ENCODE measurements around the gene IL1RAPL2.
"Not testable (repeated sequence)": the region's sequence is repeated elsewhere in the genome, so short reads cannot be mapped to it uniquely, and the experiment has no call there.

The IL1RAPL2 gene

DNA sequence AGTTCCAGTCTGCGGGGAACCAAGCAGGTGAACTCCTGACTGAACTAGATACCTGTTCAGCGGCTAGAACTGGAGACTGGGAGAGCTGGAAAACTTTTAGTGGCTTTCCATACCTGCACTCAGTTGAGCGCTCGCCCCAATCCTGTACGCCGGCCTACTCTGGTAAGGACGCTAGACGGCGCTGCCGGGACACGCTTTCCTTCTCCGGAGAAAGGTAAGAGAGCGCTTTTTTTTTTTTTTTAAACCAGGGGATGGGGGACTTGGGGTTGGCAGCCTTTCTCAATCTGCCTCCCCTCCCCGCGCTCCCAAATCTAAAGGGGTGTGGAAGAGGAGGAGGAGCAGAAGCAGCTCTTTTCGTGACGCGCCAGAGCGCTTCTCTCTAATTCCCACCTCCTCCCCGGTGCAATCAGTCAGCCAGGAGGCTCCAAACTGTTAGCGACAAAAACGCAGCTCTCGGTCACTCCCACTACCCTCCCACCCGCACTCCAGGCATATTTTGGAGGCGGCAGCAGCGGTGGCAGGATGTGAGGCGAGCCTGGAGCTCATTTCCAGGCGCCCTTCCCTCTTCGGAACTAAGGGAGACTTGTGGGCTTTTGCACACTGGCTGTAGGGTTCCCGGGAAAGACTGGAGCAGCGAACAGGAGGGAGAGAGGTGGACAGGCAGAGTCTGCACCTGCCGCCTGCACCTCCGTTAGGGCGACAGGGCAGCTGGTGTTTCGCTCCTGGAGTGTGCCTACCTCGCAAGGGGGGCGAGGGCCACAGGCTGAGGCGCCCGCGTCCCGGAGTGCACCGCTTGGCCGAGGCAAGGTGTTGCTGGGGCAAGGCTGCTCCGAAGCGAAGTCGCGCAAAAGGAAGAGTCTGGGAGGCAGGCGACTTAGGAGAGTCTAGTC is at the start of gene IL1RAPL2:
IL1RAPL2 (plus strand) TSS at position 409 of the 890 bp plus-strand sequence.
- DNase-seq (ENCODE audit: low read depth in 3 of 3) = no peak

DNA sequence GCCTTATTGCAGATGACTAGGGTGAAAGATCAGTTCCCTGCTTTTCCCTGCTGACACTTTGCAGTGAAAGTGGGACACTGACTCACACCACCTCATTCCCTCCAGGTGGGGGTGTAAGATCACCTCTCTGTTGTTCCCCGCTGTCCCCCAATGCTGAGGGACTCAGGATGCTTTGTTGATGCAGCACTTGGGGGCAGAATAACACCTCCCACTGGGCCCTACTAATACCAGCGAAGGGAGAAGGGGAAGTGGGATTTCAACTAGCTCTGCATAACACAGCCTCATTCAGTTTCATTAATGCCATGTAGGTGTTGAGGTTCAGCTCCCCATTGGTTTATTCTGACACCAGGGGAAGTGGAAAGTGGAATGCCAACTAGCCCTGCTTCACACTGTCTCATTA is 43.6 kb upstream of the IL1RAPL2 start:
- DNase-seq (ENCODE audit: low read depth in 3 of 3) = no peak

DNA sequence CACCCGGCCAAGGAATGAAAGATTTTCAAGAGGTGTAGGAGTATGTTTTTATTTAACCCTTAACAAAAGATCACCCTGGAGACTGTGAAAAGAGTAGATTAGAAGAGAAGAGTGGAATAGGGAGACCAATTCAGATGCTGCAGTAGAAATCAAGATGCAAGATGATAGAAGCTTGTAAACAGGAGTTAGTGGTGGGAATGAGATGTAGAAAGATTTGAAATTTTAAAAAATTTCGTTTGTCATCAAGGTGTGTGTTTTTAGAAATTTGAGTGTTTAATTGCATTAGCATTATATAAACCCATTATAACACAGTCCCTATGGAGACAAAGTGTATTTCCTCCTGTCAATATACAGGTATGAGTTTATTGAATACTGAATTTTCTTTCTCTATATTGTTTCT is 42.1 kb upstream of the IL1RAPL2 start:
- DNase-seq (ENCODE audit: low read depth in 3 of 3) = no peak

DNA sequence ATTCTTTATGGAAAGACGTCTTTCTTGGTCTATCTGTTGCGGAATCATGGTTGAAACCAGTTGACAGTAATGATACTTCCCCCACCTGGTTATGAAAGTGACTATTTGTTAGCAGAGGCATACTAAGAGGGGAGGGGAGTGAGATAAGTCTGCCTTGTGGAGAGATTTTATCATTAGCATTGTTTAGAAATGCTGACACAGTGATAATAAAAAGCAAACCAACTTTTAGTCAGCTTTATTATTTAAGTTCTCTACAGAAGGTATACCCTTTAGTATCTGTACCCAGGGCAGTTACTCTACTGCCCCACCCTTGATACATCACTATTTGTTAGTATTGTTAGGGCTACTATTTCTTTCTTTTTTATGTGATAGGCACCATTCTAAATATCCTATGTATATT is 26.9 kb upstream of the IL1RAPL2 start:
- no peak for DNase-seq (ENCODE audit: low read depth in 3 of 3)

DNA sequence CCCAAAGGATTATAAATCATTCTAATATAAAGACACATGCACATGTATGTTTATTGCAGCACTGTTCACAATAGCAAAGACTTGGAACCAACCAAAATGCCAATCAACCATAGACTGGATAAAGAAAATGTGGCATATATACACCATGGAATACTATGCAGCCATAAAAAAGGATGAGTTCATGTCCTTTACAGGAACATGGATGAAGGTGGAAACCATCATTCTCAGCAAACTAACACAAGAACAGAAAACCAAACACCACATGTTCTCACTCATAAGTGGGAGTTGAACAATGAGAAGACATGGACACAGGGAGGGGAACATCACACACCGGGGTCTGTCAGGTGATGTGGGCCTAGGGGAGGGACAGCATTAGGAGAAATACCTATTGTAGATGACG is 23.6 kb upstream of the IL1RAPL2 start:
- not testable (repeated sequence) for DNase-seq (ENCODE audit: low read depth in 3 of 3)

DNA sequence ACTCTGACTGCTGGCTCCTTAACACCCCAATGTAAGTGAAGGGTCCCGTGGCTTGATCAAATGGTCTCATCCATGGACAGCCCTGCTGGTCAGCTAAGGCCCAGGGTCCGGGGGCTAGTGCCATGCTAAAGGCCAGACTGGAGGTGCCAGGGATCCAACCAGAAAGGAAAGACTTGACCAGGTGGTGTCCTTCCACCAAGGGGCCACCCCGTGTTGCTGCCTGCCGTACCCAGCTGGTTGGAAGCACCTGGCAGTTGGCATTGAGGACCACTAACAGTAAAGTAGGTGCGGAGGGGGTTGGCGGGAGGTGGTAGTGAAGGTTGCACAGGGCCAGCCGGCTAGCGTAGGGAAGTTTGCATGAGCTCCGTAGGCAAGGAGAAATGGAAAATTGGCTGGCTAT is 1.7 kb upstream of the IL1RAPL2 start:
- no peak for DNase-seq (ENCODE audit: low read depth in 3 of 3)

DNA sequence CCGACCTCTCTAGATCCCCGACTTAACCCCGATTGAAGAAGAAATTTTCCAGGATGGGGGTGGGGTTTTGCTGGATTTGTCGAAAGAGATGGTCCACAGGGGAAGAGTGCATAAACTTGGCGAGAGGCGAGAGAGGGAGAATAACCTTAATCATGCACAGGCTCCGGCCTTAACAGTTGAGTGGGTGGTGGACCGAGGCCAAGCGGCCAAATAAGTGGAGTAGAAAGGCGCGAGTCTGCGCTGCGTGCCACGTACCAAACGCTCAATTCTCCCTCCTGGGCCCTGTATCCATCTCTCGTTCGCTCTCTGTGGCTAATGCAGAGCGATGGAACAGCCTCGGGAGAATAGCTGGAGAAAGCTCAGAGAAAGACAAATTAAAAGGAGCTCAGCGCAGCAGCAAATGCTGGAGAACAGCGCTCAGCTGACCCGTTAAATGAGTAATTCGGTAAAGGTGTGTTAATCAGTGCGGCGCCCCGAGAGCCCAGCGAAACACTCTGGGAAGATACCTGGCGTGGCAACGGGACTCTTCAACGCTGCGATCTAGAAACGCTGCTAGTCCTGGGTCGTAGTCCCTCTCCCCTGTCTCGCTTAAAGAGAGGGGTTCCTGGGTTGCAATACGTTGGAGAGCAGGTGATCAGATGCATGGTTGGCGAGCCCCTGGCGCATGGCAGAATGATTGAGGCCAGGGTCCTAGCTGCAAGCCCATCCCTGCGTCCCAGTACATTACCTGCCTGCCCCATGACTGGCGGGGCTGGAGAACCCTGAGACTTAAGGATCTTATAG is 887 bp upstream of the IL1RAPL2 start:
- no peak for DNase-seq (ENCODE audit: low read depth in 3 of 3)

DNA sequence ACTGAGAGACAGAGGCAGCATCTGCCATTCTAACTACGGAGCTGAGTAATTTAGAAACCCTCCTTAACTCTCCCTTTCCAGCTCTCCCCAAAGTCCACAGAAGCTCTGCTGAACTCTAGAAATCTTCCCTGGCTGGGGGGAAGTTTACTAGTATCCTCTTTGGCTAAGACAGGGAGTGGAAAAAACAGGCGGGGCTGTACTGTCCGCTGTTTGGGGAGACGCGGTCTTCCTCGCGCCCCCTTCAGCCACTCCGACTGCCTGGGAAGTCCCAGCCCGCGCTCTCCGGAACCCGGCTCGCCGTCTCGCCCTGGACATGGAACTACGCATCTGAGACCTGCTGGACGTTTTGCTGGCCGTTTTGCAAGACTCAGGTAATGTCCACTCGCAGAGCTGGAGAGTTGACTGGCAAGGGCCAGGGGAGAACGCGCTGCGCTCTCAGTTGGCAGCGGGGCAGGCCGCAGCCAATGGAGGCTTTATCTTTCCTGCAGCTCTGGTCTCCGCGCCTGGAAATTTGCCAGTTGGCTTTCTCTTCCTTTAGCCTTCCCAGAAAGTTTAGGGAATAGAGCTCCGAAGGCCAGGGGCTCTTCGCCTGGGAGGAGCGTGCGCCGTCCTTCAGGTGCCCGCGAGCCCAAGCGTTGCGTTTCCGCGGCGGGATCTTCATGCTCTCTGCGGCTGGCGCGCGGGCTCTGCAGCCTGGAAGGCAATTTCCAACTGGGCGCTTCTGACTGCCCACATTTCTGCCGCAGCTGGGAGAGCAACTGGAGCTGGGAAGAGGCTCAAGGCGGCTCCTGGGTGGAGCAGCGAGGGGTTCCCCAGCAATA is 892 bp downstream of the IL1RAPL2 start:
- no peak for DNase-seq (ENCODE audit: low read depth in 3 of 3)

DNA sequence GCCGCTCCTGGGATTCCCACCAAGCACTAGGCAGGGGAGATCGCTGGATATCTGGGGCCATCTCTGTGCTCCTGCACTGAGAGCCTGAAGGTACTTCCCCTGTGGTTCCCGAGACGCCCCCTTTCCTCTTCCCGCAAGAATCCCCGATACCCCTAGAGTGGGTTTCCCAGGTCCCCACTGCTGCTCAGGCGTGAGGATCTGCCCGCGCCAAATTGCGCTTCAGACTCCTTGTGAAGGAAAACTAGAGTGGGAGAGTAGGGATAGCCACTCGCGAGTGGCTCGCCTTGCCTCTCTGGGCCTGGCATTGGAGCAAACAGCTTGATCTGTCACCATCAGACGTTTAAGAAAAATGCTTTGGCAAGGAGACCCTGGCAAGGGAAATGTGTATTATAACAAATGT is 1.5 kb downstream of the IL1RAPL2 start:
- no peak for DNase-seq (ENCODE audit: low read depth in 3 of 3)

DNA sequence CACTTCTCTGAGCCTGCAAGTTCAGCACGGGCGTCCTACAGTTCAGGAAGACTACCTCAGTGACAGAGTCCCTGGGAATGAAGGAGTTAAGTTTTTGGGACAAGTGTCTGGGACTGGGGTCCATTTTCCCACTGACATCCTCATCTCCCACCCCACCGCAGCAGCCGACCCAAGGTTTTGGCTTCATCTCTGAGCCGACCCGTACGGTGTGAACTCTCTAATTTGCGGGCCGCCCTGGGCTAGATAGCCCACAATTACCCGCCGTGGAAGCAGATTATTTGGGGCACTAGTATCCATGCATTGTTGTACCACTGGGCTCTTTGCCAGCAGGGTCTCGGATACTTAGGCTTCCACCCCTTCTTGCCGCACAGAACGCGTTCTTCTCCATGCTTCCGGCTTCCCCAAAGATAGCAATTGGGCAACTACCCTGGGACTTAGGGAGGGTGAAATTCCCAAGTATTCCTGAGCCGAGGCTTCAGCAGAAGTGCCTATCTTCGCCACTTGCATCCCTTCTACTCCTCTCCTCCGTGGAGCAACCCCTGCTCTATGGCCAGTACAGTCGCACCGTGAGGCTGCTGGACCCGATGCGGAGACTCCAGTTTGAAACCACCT is 2.4 kb downstream of the IL1RAPL2 start:
- no peak for DNase-seq (ENCODE audit: low read depth in 3 of 3)

DNA sequence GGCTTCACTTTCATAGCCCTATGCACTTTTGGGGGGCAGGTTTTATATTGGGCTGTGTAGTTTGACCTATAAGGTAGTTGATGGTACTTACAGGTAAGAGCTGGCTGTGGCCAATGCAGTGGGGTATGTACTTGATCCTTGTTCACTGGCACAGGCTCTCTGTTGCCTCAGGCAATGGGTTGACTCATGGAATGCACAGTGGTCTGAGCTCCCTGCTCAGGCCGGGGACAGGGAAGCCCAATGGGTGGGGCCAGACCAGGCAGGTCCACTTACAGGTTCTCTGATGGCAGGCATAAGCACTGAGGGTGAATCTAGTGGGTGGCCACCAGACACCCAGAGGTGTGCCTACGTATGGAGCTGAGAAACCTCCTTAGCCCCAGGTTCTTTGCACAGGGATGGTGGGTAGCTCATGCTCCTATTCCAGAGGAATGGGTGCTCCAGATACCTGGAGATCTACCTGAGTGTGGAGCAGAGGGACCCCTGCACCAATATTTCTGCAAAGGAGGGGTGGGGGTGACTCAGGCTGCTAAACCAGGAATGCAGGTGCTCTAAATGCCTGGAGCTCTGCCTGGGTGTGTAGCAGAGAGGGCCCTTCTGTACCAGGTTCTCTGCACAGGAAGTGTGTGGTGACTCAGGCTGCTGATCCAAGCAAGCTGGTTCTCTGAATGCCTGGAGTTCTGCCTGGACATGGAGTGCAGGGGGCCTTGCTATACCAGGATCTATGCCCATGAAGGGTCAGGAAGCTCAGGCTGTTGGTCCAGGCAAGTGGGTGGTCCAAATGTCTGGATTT is 52.3 kb downstream of the IL1RAPL2 start:
- no peak for DNase-seq (ENCODE audit: low read depth in 3 of 3)

DNA sequence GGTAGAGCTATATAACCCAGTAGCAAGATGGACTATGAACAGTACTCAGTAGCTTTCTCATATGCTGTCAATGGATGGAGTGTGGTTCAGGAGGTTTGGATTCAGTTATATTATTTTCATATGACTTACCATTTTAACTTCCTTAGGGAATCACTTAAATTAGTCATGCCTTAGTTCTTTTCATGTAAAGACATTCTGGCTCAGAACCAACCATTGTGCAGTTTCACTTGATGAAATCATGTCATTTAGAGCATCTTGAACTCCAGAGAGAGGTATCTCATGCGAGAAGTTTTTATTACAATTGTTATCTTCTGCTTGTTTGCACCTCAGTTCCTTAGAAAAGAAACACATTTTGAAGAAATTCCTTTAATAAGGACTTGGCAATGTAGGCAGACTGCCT is 55.8 kb downstream of the IL1RAPL2 start:
- DNase-seq (ENCODE audit: low read depth in 3 of 3) = no peak

DNA sequence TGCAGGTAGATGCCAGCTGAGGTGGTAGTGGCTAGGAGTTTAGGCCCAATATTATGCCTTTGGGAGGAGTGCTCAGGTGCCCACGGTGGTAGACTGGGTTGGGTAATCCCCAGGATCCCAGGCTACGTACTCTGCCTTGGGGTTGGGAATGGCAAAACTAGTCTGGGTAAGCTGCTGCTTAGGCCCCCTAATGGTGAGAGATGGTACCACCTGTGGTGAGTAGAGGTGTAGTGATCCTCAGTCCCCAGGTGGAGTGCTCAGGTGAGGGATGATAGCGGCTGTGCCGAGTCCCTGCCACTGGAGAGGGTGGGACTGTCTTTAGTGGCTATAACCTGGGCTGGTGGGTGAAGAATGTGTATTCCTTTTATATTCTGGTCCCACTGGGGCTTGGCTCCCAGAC is 75.2 kb downstream of the IL1RAPL2 start:
- no peak for DNase-seq (ENCODE audit: low read depth in 3 of 3)

DNA sequence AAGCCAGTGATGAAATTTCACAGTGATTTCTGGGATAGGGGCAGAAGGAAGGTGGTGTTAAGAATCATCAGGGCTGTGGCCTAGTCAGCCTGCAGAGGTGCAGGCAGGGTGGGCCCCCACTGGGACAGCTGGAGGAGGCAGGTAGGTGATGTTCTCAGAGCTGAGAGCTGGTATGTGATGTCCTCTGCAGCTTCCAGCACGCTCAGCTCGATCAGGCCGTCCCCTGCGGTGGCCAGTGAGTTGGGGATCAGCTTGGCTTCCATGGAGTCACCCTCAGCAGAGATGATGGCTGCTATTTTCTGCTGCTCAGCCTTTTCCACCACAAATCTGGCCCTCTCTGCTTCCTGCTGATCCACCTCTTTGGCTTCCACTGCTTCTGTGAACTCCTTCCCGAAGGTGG is 81.1 kb downstream of the IL1RAPL2 start:
- DNase-seq (ENCODE audit: low read depth in 3 of 3) = no peak

DNA sequence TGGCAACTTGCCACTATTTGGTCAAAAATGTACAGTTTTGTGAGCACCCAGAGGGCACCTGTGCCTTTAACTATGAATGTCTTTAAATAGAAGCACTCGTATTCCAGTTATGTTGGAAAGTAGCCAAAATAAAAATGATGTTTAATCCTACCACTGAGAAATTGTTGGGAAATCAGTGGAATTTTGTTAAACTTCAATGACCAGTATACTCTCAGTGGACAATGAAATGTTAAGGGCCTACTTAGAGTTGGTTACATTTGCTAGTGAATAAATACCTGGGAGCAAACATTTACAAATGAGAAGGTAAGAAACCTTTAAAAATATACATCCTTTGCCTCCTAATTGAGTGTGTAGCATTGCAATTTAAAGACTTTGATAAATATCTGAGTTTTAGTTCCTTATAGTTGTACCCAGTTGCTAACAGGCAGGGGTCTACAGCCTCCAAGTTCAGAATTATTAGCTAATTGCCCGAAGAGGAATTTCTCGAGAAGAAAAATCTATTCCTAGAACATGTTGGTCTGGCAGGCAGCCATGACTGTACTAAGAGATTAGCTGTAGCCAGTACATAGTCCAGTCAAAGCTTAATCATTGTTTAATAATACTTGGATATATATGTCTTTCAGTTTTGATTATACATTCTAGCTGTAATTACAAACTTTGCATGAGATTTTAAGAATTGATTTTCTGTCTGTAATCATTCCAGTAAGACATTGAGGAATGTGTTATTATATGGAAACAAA is 93.2 kb downstream of the IL1RAPL2 start:
- no peak for DNase-seq (ENCODE audit: low read depth in 3 of 3)

DNA sequence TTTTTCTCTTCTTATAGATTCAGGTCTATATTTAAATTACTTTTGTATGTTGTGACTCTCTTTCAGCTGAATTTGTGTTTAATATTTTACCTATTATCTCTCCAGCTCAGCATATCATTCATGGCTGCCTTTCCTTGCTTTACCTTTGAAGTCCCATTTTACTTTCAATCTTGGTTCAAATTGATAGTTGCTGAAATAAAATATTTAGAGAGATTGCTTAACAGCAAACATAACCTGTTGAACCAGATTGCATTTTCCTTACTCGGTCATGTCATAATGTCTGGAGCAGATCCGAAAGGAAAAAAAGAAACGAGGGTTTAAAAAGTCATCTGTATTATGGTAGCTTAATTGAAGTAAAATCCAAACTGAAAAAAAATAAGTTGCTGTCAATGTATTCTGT is 94.1 kb downstream of the IL1RAPL2 start:
- no peak for DNase-seq (ENCODE audit: low read depth in 3 of 3)

DNA sequence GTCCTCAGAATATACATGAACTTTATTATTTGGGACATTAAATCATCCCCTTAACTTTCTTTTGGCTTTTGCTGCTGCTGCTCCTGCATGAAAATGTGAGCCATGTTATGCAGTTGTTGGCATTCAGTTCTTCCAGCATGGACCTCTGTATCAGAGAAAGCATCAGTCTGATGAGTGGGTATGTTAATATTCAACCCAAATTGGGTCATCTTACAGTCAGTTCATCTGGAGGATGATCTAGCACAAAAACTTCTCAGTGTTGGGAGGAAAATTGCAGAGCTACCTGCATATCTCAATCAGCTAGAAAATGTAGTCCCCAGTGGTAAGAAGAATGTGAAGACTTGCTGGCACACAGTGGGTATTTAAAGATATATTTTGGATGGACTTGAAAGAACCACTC is 96.7 kb downstream of the IL1RAPL2 start:
- no peak for DNase-seq (ENCODE audit: low read depth in 3 of 3)

DNA sequence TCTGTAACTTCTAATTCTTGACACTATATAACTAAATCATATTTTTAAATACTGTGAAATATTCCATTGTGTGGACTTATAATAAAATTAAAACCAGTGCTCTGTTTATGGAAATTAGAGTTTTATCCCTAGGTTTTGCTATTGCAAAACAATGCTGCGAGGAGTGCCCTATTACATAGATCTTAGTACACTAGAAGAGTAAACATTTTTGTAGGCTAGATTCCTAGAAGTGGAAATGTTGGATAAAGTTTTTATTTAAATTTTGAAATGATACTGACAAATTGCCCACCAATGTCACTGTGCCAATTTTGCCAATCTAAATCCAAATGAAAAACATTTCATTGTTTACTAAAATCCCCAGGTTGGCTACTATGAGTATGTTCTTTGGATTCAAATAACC is 99.7 kb downstream of the IL1RAPL2 start:
- no peak for DNase-seq (ENCODE audit: low read depth in 3 of 3)

DNA sequence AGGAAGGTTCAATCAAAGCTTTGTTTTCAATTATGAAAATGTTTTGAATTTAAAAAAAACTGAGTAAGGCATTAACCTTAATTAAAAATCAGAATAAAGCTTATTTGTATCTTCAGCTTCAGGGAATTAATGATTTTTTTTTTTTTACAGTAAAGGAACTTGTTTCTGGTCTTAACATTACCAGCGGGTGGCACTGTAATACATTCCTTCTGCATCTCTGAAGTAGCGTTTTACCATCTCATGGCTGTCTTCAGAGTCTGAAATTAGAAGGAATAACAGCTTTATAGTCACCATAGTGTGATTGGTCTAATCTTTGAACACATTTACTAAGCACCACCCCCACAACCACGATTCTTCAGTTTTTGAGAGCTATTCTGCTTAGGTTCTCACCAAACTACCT is 102.6 kb downstream of the IL1RAPL2 start:
- DNase-seq (ENCODE audit: low read depth in 3 of 3) = no peak

DNA sequence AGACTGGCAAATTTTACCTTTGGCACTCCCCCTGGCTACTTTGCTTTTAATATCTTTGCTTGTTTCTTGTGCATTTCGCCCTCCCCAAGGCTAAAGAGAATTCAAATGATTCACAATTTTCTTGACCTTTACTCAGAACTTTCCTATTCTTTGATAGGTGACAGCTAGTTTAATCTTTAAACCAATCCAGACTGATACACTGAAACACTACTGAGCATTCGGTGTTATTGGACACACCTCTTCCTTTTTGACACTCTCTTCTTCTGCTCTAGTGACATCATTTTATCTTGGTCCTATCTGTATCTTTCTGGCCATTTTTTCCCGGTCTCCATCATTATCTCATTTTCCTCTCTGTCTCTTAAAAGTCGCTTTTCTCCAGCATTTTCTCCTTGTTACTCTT is 103.1 kb downstream of the IL1RAPL2 start:
- no peak for DNase-seq (ENCODE audit: low read depth in 3 of 3)

Measured in stimulated activated CD4-positive, alpha-beta T cell treated with anti-CD3 and anti-CD28 coated beads, TNF-alpha, amount 100 ng/mL, for 4 hours (primary cell).